GM12878 (cell line): ENCODE measurements around the gene DUOX2. TPM values are rescaled to one million over a fixed set of nuclear protein-coding genes. Genes with fewer than 3 reads are reported as not detected.
"Not testable (repeated sequence)": the region's sequence is repeated elsewhere in the genome, so short reads cannot be mapped to it uniquely, and the experiment has no call there.

Experiments used
- ATAC-seq: fragments of 200-7000 bp; cut with Tn5 transposase; 3 replicates; pipeline ENCODE4 v1.9.1; 2020; ENCODE audit warnings: mild to moderate bottlenecking, moderate library complexity
- BruUV-seq: library from RNA; stranded (reverse); fragments of 400-500 nt; replicated peaks from 2 replicates; lab custom pipeline; 2021; lab: Mats Ljungman, UMichigan
- CTCF ChIA-PET: fragments of 300-600 bp; sonication (Branson Sonifier 250); formaldehyde crosslinking; extraction: SDS; loops from one replicate; lab custom pipeline; 2021; ENCODE audit warnings: inconsistent platforms; lab: Yijun Ruan, JAX
- POLR2A ChIA-PET: fragments of 350-600 bp; formaldehyde crosslinking; extraction: SDS; loops from one replicate; lab custom pipeline; 2021; ENCODE audit warnings: inconsistent platforms; lab: Charles Lee
- RAD21 ChIA-PET: fragments of 300-600 bp; sonication (Branson Sonifier 250); formaldehyde crosslinking; loops from one replicate; lab custom pipeline; 2023; ENCODE audit warnings: antibody characterized with exemption; ENCODE audit not compliant: unreplicated experiment; lab: Charles Lee
- SMC1A ChIA-PET: fragments of 300-600 bp; sonication (Branson Sonifier 250); formaldehyde crosslinking; loops from one replicate; lab custom pipeline; 2023; ENCODE audit not compliant: unreplicated experiment, uncharacterized antibody; lab: Charles Lee
- DNase-seq: peaks from one replicate; pipeline ENCODE4 v3.0.0-alpha.2; 2011; ENCODE audit warnings: low read depth, low spot score
- FAIRE-seq: peaks from 3 replicates; lab custom pipeline; 2011; peaks lifted over from hg19 to GRCh38; lab: Jason Lieb, UNC
- H2AFZ ChIP-seq: 2 replicates; pipeline ENCODE4 v1.6.0; 2011; ENCODE audit warnings: low read depth, low read length, control low read depth; ENCODE audit not compliant: control insufficient read depth
- H3K27ac ChIP-seq: 2 replicates; pipeline ENCODE4 v1.5.1; 2011; ENCODE audit warnings: control low read depth; ENCODE audit not compliant: control insufficient read depth, insufficient read depth
- H3K27me3 ChIP-seq, 2 experiments: replicated peaks in 1 of 2; 2 replicates each; pipeline versions ENCODE4 v1.6.0 to v1.6.1; 2011; ENCODE audit warnings: low read length in 1 of 2; ENCODE audit not compliant: control insufficient read depth in 2 of 2, insufficient read depth in 2 of 2
- H3K36me3 ChIP-seq, 2 experiments: 2 replicates each; pipeline ENCODE4 v1.5.1; 2011; ENCODE audit warnings: low read length in 1 of 2; ENCODE audit not compliant: control insufficient read depth in 2 of 2, insufficient read depth in 2 of 2
- H3K4me1 ChIP-seq: 2 replicates; pipeline ENCODE4 v1.6.1; 2011; ENCODE audit warnings: mild to moderate bottlenecking, low read length, moderate library complexity, mixed read lengths; ENCODE audit not compliant: control insufficient read depth, insufficient read depth
- H3K4me2 ChIP-seq: 2 replicates; pipeline ENCODE4 v1.6.0; 2011; ENCODE audit warnings: control low read depth; ENCODE audit not compliant: control insufficient read depth, insufficient read depth
- H3K4me3 ChIP-seq: fragments of 200-600 bp; sonication (generic); 2 replicates; pipeline ENCODE4 v1.5.1; 2016
- H3K79me2 ChIP-seq: 2 replicates; pipeline ENCODE4 v1.6.0; 2011; ENCODE audit warnings: low read length; ENCODE audit not compliant: control insufficient read depth, insufficient read depth
- H3K9ac ChIP-seq: 2 replicates; pipeline ENCODE4 v1.8.0; 2011; ENCODE audit warnings: low read length, control low read depth, mixed read lengths; ENCODE audit not compliant: control insufficient read depth, insufficient read depth
- H3K9me3 ChIP-seq: replicated peaks from 3 replicates; pipeline ENCODE4 v1.5.1; 2011; ENCODE audit warnings: mild to moderate bottlenecking, low read length; ENCODE audit not compliant: control insufficient read depth, insufficient read depth
- H4K20me1 ChIP-seq: 2 replicates; pipeline ENCODE4 v1.6.0; 2011; ENCODE audit not compliant: control insufficient read depth, insufficient read depth
- EGR1 ChIP-seq, 2 experiments: IDR thresholded peaks; 1 replicate in 1 of 2; 2 replicates in 1 of 2; pipeline ENCODE4 v1.6.1; 2011 to 2012; ENCODE audit warnings: low read depth in 2 of 2, low read length in 2 of 2, borderline replicate concordance in 1 of 2, mild to moderate bottlenecking in 1 of 2, moderate library complexity in 1 of 2
- IRF5 ChIP-seq: fragments of 450-650 bp; IDR thresholded peaks from 2 replicates; pipeline ENCODE4 v1.6.1; 2017; ENCODE audit warnings: borderline replicate concordance
- USF1 ChIP-seq: IDR thresholded peaks from 2 replicates; pipeline ENCODE4 v1.6.1; 2011; ENCODE audit warnings: borderline replicate concordance, low read depth, mild to moderate bottlenecking, moderate library complexity, mixed read lengths, low read length; ENCODE audit not compliant: insufficient read depth; ENCODE audit errors: extremely low read length
- ZNF217 ChIP-seq: fragments of 450-650 bp; IDR thresholded peaks from 2 replicates; pipeline ENCODE4 v1.6.1; 2017; ENCODE audit warnings: antibody characterized with exemption, mild to moderate bottlenecking
- ZNF384 ChIP-seq: IDR thresholded peaks from 2 replicates; pipeline ENCODE4 v1.6.1; 2012; ENCODE audit warnings: low read depth, mild to moderate bottlenecking, low read length, improper control_type of control experiment, borderline replicate concordance
- WGBS: methylation state at CpG from one replicate; pipeline ENCODE4 v1.1.6; 2016; ENCODE audit warnings: low lambda C conversion rate; ENCODE audit not compliant: insufficient replicate concordance, insufficient coverage; ENCODE audit errors: missing lambda C conversion rate; 5-methylcytosine and 5-hydroxymethylcytosine counted together
- in situ Hi-C: fragments of 300-500 bp; cut with MboI; formaldehyde crosslinking; loops from 9 replicates; pipeline ENCODE4 v1.14.3; 2018; ENCODE audit warnings: mixed read lengths
- intact Hi-C: fragments of 100-400 bp; cut with micrococcal nuclease; formaldehyde crosslinking; loops from one replicate; pipeline ENCODE4 v1.14.2; 2022; ENCODE audit not compliant: unreplicated experiment
- polyA plus RNA-seq, 11 experiments: library from polyadenylated mRNA; depleted of rRNA in 4 of 11; unstranded in 6 of 11; stranded (reverse) in 5 of 11; fragments of >200 nt; fragmentation: Nextera tagmentation in 4 of 11; fragmentation: Illumina TruSeq in 1 of 11; extraction: Ambion mirVana in 4 of 11; extraction: Trizol in 1 of 11; gene quantifications; 1 replicate in 1 of 11; 2 replicates in 10 of 11; pipeline versions ENCODE4 v1.2.1 to v1.2.3, GENCODE V29; 2011 to 2016; ENCODE audit warnings: inconsistent platforms in 2 of 11, missing spikeins in 2 of 11, low read depth in 1 of 11
- total RNA-seq, 4 experiments: library from RNA; depleted of rRNA in 3 of 4; stranded (reverse); fragments of >200 nt in 3 of 4; fragmentation: Illumina TruSeq in 1 of 4; extraction: Trizol in 1 of 4; gene quantifications; 2 replicates each; pipeline versions ENCODE4 v1.2.1 to v1.2.3, GENCODE V29; 2013 to 2021

The DUOX2 gene
- total and polyA plus RNA-seq, 10 of the 15 experiments (the other 5 are each of a cell fraction or from before 2014, with no cell fraction given), result 0.05 TPM; not detected in 9

- no peak for TF ChIP-seq ZNF384
- TF ChIP-seq ZNF217, result no peak
- TF ChIP-seq USF1, result no peak
- TF ChIP-seq IRF5, result no peak
- TF ChIP-seq EGR1 (IDR thresholded peaks at IDR 0.05; ENCODE audit: borderline replicate concordance in 1 of 2, low read depth in 2 of 2, low read length in 2 of 2), result no peak
Measured at GRCh38 chr15:45105586-45105985, 8.4 kb downstream of the DUOX2 start (continued).

GRCh38 chr15:45104170-45104569 is 9.8 kb downstream of the DUOX2 start:
- DNase-seq, POLR2A ChIA-PET, FAIRE-seq, SMC1A ChIA-PET, H3K27ac ChIP-seq, RAD21 ChIA-PET, H3K9me3 ChIP-seq, H2AFZ ChIP-seq, H3K36me3 ChIP-seq, H3K4me3 ChIP-seq, H3K4me1 ChIP-seq, H3K9ac ChIP-seq, H4K20me1 ChIP-seq, CTCF ChIA-PET, intact Hi-C loops, in situ Hi-C loops, ATAC-seq, H3K4me2 ChIP-seq, H3K27me3 ChIP-seq, H3K79me2 ChIP-seq, BruUV-seq: not testable (repeated sequence)
- 22% methylated on average over 9 of the region's 9 CpGs for WGBS
